PC-9 (cell line): Measurements from ENCODE around the gene AP2S1. TPM values are rescaled to one million over a fixed set of nuclear protein-coding genes. Genes with fewer than 3 reads are reported as not detected.
A peak's percentile ranks its signal among the peaks of the same experiment; 100 is the strongest.

Source experiments
- BruUV-seq: library from RNA; stranded (reverse); fragments of 400-500 nt; replicated peaks from 2 replicates; lab custom pipeline; 2021; lab: Mats Ljungman, UMichigan
- CTCF ChIA-PET: fragments of 300-600 bp; sonication (Branson Sonifier 250); formaldehyde crosslinking; loops from one replicate; lab custom pipeline; 2022; ENCODE audit warnings: antibody characterized with exemption; lab: Charles Lee
- POLR2A ChIA-PET: fragments of 300-600 bp; sonication (Branson Sonifier 250); formaldehyde crosslinking; loops from one replicate; lab custom pipeline; 2022; ENCODE audit warnings: antibody characterized with exemption; ENCODE audit not compliant: unreplicated experiment; lab: Charles Lee
- DNase-seq, 2 experiments: peaks; one replicate each; pipeline versions ENCODE4 v3.0.0 to v3.0.0-alpha.2; 2015 to 2022; ENCODE audit warnings: mixed read lengths in 1 of 2
- H2AFZ ChIP-seq: fragments of 200-600 bp; sonication (generic); 2 replicates; pipeline ENCODE4 v1.8.1; 2017; ENCODE audit warnings: antibody characterized with exemption
- H3F3A ChIP-seq: fragments of 200-600 bp; sonication (generic); 2 replicates; pipeline ENCODE4 v1.8.1; 2017; ENCODE audit warnings: antibody characterized with exemption, mild to moderate bottlenecking, low read depth; ENCODE audit not compliant: insufficient read depth
- H3K27ac ChIP-seq: fragments of 200-600 bp; sonication (generic); 2 replicates; pipeline ENCODE4 v1.6.1; 2016; ENCODE audit warnings: mixed run types
- H3K27me3 ChIP-seq: fragments of 200-600 bp; sonication (generic); 2 replicates; pipeline ENCODE4 v1.6.1; 2016; ENCODE audit warnings: low read depth, mixed run types; ENCODE audit not compliant: insufficient read depth
- H3K36me3 ChIP-seq: fragments of 200-600 bp; sonication (generic); 2 replicates; pipeline ENCODE4 v1.6.1; 2016; ENCODE audit warnings: low read depth, mixed run types
- H3K4me1 ChIP-seq: fragments of 200-600 bp; sonication (generic); replicated peaks from 2 replicates; pipeline ENCODE4 v1.6.1; 2016; ENCODE audit warnings: mixed run types; ENCODE audit not compliant: insufficient read depth
- H3K4me2 ChIP-seq: fragments of 200-600 bp; sonication (generic); 2 replicates; pipeline ENCODE4 v1.6.1; 2017; ENCODE audit warnings: mixed run types
- H3K4me3 ChIP-seq: fragments of 200-600 bp; sonication (generic); 2 replicates; pipeline ENCODE4 v1.6.1; 2016; ENCODE audit warnings: mixed run types
- H3K79me2 ChIP-seq: fragments of 200-600 bp; sonication (generic); 2 replicates; pipeline ENCODE4 v1.6.1; 2017; ENCODE audit warnings: low read depth, mixed run types
- H3K9me2 ChIP-seq: fragments of 200-600 bp; sonication (generic); 2 replicates; pipeline ENCODE4 v1.8.1; 2017; ENCODE audit warnings: mild to moderate bottlenecking; ENCODE audit not compliant: insufficient read depth
- H3K9me3 ChIP-seq: fragments of 200-600 bp; sonication (generic); 2 replicates; pipeline ENCODE4 v1.8.1; 2016; ENCODE audit warnings: low read depth; ENCODE audit not compliant: insufficient read depth
- H4K20me1 ChIP-seq: fragments of 200-600 bp; sonication (generic); 2 replicates; pipeline ENCODE4 v1.8.1; 2017; ENCODE audit not compliant: insufficient read depth
- CTCF ChIP-seq: fragments of 200-600 bp; sonication (generic); conservative IDR thresholded peaks from 2 replicates; pipeline ENCODE4 v1.6.1; 2017; ENCODE audit warnings: mixed run types, antibody characterized with exemption, mild to moderate bottlenecking, moderate library complexity
- EZH2 ChIP-seq: fragments of 200-600 bp; sonication (generic); IDR thresholded peaks from 2 replicates; pipeline ENCODE4 v1.8.0; 2017; ENCODE audit warnings: antibody characterized with exemption, low read depth
- intact Hi-C: fragments of 100-400 bp; cut with micrococcal nuclease; formaldehyde crosslinking; loops from one replicate; pipeline ENCODE4 v1.10.0; 2022; ENCODE audit not compliant: unreplicated experiment
- total RNA-seq: library from RNA; stranded (reverse); gene quantifications from 2 replicates; pipeline ENCODE4 v1.2.3, GENCODE V29; 2021

The AP2S1 gene
- total RNA-seq, 1 experiment from 2014 or later: 332 TPM

GRCh38 chr19:46862974-46863632 is 12.5 kb upstream of the AP2S1 start:
- peaks cover 27% of the 10 kb centered on the region for H4K20me1 ChIP-seq
- peaks cover 72% of the 10 kb centered on the region for H3K4me1 ChIP-seq
- H3K27me3 ChIP-seq: no peaks in the 10 kb centered on the region
- no peak overlapping the region for H2AFZ ChIP-seq
- peaks cover 74% of the 10 kb centered on the region for H3K79me2 ChIP-seq
- H3K27ac ChIP-seq: peak overlapping the region; percentile 77
- no peaks in the 10 kb centered on the region for H3K9me2 ChIP-seq
- POLR2A ChIA-PET: interaction anchor here (0.6 kb wide), 7 partner anchors 12 to 113 kb away, joined by 3 to 7 read pairs (median 4); partner anchors contain the start of gene AP2S1
- H3K36me3 ChIP-seq: peaks cover 5% of the 10 kb centered on the region; the same call in 1 of the 2 replicates
- CTCF ChIA-PET: interaction anchor here (0.6 to 1.1 kb wide), 4 partner anchors 27 to 252 kb away, joined by 3 to 21 read pairs (median 4); no protein-coding TSS in a partner anchor
- H3K4me3 ChIP-seq: peak overlapping the region; percentile 79
- H3K4me2 ChIP-seq: peak overlapping the region; percentile 96
- no peak for TF ChIP-seq EZH2
- TF ChIP-seq CTCF: no peak
- peaks cover 76% of the 10 kb centered on the region for H3F3A ChIP-seq
- no peak for DNase-seq
- H3K9me3 ChIP-seq: no peaks in the 10 kb centered on the region
- intact Hi-C loops: loop anchor here (1.0 to 5.0 kb wide), 2 partner anchors 39 to 114 kb away; no protein-coding TSS in a partner anchor
- BruUV-seq: no TSS peak

- no peak for TF ChIP-seq CTCF
- no peak for TF ChIP-seq EZH2
- intact Hi-C loops: loop anchor here (5.0 kb wide), 1 partner anchor 115 kb away; no protein-coding TSS in a partner anchor
- no peak for DNase-seq
- Histone ChIP-seq H3K27me3 (no peaks in the 10 kb centered on the region), H3K4me2 (peak overlapping the region; percentile 96), H3K9me3 (no peaks in the 10 kb centered on the region), H3K36me3 (peaks cover 5% of the 10 kb centered on the region; the same call in 1 of the 2 replicates), H3F3A (peaks cover 73% of the 10 kb centered on the region), H4K20me1 (peaks cover 21% of the 10 kb centered on the region), H3K9me2 (no peaks in the 10 kb centered on the region), H3K79me2 (peaks cover 68% of the 10 kb centered on the region), H2AFZ (no peak overlapping the region), H3K4me3 (peak overlapping the region; percentile 79), H3K27ac (no peak overlapping the region), H3K4me1 (peaks cover 65% of the 10 kb centered on the region)
- BruUV-seq: no TSS peak
- ChIA-PET POLR2A (no interaction called here), CTCF (interaction anchor here (0.7 kb wide), 1 partner anchor 252 kb away, joined by 21 read pairs; no protein-coding TSS in a partner anchor)
Measured at GRCh38 chr19:46862503-46862834, 11.8 kb upstream of the AP2S1 start.

GRCh38 chr19:46861691-46862502 is 11.3 kb upstream of the AP2S1 start:
- Histone ChIP-seq H3K27ac (peak overlapping the region; percentile 19; the same call in 1 of the 2 replicates), H3K79me2 (peaks cover 62% of the 10 kb centered on the region), H2AFZ (no peak overlapping the region), H3K9me3 (no peaks in the 10 kb centered on the region), H3K27me3 (no peaks in the 10 kb centered on the region), H4K20me1 (peaks cover 15% of the 10 kb centered on the region), H3F3A (peaks cover 72% of the 10 kb centered on the region), H3K4me1 (peaks cover 60% of the 10 kb centered on the region), H3K9me2 (no peaks in the 10 kb centered on the region), H3K36me3 (peaks cover 5% of the 10 kb centered on the region; the same call in 1 of the 2 replicates), H3K4me3 (peak overlapping the region; percentile 79), H3K4me2 (peak overlapping the region; percentile 96)
- DNase-seq: peak in 1 of 2 experiments; percentile 21
- no TSS peak for BruUV-seq
- intact Hi-C loops: loop anchor here (2.0 to 5.0 kb wide), 2 partner anchors 63 to 115 kb away; no protein-coding TSS in a partner anchor
- TF ChIP-seq CTCF: no peak
- TF ChIP-seq EZH2: no peak
- CTCF ChIA-PET: interaction anchor here (0.5 kb wide), 1 partner anchor 16 kb away, joined by 6 read pairs; no protein-coding TSS in a partner anchor
- POLR2A ChIA-PET: no interaction called here
